GM18520 (cell line): ENCODE measurements around the gene NUP214.

Experiments
- ATAC-seq: cut with Tn5 transposase; IDR thresholded peaks from one replicate; pipeline ENCODE4 v1.9.1; 2021; ENCODE audit not compliant: unreplicated experiment

The NUP214 gene

DNA sequence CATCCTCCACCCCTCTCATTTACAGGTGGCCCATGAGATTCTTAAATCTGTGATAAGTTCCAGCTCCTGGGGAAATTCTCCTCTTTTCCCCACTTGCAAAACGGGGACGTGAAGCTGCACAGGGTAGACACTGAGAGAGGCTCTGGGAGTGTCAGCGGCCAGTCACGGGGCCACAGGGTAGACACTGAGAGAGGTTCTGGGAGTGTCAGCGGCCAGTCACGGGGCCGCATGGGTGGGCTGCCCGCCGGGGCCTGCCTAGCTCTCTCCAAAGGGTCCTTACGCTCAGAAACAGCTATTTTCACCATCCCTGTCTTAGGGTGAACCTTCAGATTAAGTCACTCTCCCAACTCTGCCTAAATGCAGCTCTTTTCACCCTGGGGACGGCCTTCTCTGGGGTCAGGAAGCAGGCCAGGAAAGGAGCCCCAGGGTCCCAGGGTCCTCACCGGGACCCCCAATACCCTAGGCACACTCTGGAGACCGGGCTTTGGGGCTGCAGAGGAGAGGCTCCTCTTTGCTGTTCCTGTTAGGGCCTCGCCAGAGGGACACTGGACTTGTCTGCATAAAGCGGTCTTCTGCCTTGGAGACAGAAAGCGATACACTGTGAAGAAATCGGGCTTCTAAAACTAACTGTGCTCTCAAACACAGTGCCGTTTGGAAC is 149.4 kb downstream of the NUP214 start:
- ATAC-seq: no peak

DNA sequence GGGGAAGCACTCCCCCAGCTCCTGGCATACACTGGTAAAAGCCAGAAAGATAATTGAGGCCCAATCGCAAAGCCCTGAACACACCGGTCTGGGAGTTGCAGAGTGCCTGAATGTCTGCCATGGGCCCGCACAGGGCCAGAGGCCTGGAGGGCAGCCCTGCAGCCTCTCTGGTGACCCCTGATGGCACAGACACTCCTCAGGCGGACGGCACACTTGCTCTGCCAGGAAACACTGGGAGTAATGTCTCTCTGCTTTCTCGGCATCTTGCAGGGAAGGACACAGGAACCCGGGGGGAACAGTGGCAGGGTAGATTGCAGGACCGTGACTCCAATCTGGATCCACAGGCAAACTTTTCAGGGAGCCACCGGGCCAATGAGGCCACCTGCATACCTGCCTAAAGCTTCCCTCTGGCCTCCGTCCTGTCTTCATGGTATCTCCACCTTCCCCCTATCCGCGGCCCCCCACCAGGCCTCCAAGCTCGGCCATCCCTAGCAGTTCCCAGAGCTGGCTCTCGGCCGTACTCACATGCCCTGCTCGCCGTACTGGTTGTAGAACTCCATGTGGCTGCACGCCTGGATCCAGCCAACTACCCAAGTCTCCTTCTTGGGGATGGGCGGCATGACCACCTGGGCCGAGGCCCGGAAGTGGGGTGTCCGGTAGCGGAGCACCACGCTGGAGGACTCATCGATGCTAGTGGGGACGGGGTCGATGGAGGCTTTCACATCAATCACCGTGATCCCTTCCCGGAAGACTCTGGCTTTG is 150.1 kb downstream of the NUP214 start:
- no peak for ATAC-seq

DNA sequence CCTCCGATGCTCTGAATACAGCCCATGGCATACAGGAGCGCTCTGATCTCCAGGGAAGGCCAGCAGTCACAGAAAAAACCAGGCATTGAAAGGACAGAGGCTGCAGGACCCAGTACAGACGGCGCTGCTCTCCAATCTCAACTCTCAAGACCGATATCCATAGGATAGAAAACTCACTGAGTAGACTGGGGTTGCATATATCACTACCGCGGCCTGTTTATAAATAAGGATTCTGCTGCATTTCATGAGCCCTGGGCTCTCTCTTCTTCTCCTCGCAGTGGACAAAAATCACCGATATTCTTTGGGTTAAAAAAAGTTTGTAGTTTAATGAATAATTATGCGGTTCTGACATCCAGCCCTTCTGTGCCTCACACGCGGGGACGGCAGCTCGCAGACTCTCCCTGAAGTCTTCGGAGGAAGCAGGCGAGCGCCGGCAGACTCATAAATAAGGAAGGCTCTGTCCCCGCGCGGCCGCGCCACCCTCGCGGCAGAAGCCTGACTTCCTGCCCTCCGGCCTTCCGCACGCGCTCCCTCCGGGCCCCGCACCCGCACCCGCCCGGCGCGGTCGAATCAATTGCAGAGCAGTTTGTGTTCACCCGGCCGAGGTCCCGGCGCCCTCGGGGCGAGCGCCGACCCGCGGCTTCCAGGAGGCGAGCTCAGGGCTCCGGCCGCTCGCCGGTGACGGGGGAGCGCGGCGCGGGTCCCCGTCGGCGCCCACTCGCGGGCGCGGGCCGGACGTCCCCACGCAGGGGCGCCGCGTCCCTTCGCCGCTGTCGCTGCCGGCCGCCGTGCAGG is 150.9 kb downstream of the NUP214 start, which contains the start of gene FAM78A:
Gene FAM78A, minus strand, starts transcription at position 417 of the 795 bp plus-strand sequence. Its CDS starts 331 bp downstream, at position 86.
- no peak for ATAC-seq

DNA sequence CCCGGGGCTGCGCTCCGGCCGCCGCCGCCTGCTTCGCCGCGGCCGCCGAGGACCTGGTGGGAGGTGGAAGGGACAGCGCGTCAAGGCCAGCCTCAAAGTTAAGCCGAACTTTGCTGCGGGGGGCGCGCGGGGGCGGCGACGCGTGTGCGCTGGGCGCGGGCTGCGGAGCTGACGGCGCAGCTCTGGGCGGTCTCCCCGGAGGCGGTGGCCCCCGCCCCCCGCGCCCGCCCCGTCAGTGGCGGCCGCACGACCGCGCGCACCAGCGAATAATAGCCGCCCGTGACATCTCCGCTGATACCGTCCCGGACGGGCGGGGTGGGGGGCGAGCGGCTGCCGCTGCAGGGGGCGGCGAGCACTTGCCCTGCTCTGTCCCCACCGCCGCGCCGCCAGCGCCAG is 151.5 kb downstream of the NUP214 start:
- ATAC-seq: no peak

DNA sequence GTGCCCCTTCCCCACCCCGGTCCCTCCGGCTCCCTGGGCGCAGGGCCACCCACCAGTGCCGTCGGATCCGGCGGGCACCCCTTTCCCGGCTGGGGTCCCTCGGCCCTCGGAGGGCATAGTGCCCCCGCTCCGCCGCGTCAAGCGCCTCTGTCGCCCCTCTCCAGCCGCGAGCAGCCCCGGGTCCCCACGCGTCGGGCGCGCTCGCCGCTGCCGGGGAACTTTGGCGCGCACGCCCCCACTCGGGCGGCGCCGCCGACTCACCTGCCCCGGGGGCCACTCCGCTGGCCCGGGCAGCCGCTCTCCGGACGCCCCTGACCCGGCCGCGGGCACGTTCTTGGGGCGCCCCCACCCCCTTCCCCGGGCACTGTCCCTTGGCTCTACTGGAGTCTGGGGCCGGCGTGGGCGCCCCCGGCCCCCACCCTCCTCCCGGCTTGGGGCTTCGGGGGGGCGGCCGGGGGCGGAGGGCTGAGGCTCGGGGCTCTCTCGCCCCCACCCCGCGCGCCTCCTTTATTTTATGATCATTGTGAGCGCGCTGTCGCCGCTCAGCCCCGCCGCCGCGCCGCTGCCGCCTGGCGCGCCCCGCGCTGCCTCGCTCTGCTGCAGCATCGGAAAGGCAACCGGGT is 152.0 kb downstream of the NUP214 start:
- ATAC-seq: no peak

DNA sequence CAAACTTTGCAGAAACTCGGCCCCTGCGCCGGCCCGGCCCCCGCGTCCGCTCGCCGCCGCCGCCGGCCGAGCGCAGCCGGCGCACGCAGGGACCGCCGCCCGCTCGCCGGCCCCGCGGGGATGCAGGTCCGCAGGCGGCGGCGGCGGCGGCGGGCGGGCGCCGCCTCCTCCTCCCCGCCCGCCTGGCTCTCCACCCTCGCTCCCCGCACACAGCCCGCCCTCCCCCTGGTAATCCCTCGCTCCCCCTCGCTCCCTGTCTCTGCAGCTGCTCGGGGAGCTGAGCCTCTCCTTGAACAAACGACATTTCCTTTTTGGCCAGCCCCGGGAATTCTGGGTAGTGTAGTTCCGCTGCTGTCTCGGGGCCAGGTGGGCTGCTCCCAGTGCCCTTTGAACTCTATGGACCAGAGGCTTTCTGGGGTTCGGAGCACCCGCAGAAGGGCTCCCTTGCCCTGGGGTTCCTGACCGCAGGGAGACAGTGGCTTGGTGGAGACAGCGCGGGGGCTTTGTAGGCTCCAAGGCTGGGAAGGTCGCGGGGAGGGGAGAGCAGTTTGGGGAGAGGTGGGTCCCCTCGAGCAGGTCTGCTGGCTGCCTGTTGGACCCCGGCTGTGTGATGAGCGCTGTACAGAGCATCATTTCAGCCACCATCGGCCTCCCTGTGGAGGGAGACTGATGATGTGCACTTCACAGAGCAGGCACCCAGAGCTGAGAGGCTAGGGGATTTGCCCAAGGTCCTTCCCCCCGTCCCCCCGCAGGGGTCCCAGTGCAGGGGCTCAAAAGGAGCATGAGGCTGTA is 152.7 kb downstream of the NUP214 start:
- ATAC-seq: no peak

DNA sequence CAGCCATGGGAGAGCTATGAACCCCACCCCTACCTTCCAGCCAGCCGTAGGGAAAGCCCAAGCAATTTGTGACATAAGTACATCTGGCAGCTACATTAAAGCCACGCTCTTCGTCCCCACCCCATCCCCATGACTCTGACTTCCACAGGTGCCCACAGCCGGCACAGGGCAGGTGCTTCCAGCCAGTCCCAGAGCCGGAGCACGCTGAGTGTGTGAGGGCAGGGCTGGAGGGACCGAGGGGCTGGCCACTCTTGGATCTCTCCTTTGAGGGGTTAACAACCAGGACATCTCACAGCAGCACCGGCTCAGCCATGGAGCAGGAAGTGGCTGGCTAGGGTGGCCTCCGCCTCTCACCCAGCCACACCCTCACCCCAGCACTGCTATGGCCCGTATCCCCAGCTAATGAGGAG is 153.3 kb downstream of the NUP214 start:
- ATAC-seq: no peak

DNA sequence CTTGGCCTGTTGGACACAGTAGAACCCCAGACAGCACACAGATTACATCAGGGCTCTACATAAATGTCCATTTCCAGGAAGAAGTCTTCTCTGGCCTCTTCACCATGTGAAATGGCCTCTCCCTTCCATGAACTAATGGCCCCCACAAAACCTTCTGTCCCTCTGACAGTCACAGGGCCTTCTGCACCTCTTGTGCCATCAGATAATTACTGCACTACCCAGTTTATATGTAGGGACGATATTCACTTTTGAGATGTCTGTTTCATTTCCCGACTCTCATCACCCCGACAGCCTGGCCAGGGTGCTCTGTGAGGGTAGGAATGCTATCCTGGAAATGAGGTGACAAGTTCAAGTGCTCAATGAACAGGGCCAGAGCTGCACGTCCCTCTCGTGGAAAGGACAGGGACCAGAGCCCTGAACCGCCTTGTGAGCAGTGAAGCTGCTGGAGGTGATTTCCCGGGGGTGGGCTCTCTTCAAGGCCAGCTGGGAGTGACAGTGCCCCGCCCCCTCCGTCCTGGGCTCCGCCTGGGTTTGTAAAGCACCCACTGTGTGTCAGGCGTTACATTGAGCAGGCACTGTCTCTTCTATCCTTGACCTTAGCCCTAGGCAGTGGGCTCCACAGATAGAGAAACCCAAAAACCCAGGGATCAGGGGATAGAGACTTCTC is 153.9 kb downstream of the NUP214 start:
- no peak for ATAC-seq

DNA sequence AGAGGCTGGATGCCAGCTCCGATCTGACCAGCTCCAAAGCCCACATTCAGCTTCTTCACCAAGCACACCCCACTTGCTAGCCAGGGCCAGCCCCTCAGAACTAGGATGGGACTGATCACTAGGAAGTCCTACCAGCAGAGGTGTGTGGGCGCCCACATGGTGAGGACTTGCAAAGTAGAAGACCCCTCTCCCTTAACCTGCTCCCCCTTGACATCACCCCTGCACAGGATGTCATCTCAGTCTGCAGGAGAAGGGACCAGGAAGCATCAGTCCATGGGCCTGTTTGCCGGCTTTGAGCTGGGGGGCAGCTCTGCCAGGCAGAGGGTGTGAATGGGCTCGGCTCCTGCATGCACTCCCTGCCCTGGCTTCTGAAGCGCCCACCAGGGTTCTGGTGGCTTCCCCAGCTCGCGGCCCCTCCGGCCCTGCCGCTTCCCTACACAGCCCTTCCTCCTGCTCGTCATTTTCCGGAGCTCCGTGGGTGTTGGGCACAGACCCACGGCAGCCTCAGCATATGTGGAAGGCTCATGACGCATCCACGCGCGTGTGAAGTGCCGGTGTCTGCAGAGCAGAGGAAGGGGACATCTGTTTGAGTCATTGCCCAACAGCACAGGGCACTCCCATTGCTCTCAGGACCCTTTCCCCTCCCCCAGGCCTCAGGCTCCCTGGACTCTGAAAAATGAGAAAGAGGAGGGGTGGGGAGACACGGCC is 154.6 kb downstream of the NUP214 start:
- ATAC-seq: no peak

DNA sequence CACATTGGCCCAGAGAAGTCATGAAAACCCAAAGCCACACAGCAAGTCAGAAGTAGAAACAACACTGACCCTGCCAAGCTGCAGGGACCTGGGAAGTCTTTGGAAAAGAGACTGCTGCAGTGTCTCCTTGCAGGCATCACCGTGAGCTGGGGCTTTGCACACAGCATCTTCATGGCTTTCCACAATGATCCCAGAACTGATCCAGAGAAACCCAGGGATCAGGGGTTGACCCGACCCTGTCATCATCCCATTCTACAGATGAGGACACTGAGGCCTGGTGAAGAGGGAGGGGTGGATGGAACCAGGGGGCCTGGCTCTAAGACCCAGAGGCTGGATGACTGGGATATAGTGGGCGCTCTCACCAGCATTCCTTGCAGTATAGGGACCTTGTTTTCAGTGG is 155.3 kb downstream of the NUP214 start:
- ATAC-seq: no peak

DNA sequence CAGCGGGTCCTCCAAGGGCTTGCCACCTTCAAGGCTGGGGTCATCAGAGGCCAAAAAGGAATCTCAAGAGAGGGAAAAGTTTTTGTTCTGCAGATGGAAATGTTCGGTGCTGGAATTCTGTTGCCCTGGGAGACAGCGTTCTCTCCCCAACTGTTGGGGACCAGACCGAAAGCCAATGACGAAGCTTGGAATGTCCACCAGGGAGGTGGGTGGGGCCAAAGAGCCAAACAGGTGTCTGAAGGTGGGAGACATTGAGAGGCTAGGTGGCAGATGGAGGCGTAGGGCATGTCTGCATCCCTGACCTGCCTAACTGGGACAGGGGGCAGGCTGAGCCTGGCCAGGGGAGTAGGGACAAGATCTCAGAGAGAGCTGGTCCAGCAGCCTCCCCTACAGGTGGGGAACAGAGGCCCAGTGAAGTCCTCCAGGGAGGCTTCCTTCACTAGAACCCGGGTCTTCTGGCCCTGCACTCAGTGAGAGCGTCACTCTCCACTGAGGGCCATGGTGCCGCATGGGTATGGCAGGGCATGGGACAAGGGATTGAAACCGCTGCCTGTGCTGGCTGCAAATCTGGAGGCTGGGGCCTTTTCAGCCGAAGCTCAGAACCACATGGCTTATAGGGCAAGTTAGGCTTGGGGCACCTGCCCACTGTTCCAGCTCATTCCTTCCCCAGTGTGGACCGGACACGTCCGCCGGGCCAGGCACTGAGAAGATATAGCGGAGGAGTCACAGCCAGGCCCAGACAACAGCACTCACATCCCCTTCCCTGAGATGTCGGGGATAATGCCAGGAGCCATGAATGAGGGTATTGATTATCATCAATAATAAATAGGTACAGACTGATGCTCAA is 156.0 kb downstream of the NUP214 start:
- ATAC-seq: no peak

DNA sequence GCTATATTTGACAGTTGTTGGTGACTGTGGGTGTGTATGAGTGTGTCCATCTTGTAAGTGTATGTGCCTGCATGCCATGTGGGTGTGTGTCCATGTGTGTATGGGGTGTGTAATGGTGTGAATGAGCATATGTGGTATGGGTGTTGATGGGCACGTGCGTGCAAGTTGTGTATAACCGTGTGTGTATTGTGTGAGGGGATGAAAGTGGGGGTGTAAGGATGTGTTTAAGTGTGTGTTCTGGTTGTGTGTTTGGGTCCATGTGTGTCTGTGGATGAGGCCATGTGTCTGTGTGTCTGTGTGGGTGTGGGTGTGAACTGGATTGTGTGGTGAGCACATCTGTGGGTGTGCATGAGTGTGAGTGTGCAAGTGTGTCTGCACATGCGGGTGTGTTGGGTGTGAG is 156.8 kb downstream of the NUP214 start:
- ATAC-seq: no peak

DNA sequence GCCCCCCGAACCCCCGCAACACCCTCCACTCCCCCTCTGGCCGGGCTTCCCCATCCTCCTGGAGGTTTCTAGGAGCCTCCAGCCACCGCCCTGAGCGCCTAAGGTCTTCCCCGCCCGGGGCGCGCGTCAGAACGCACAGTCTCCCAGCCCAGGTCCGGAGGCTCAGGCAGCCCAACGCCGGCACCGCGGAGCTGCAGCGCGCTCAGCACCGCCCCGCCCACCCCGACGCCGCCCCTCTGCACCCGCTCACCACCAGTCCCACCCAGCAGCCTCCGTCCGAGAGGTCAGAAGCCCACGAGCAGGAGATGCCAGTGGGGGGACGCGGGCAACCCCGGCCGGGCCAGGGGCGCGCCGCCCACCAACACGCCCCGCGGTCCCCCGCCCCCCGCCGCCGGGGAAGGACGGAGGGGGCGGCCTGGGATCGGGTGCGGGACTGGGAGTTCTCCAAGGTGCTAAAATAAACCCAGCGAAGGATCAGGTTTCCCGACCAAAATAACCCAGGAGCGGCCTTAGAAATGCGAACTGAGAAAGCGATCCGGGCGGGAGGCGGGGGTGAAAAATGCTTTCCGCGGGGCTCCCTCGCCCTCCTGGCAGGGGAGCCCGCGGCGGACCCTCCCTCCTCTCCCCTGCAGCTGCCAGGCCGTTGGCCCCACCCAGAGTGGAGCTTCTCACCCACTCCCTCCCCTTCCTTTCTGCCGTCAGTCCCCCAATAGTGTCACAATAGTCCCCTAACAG is 157.5 kb downstream of the NUP214 start:
- ATAC-seq: no peak
